ENCODE measurements around the gene POLDIP2. TPM values are rescaled to one million over a fixed set of nuclear protein-coding genes. Genes with fewer than 3 reads are reported as not detected.
"Not testable (repeated sequence)": the region's sequence is repeated elsewhere in the genome, so short reads cannot be mapped to it uniquely, and the experiment has no call there.

POLDIP2 gene
- total RNA-seq, 2 experiments from 2014 or later: 88.8 to 89.2 TPM

GRCh38 chr17:28341516-28341915 is 15.8 kb downstream of the POLDIP2 start:
- Histone ChIP-seq H3K9me3 (ENCODE audit: low read length) (no peaks in the 10 kb centered on the region), H3K4me2 (ENCODE audit: low read length) (no peak overlapping the region), H3K79me2 (ENCODE audit: insufficient read depth, low read depth, low read length) (peaks cover 4% of the 10 kb centered on the region; the same call in 1 of the 2 replicates), H3K27ac (ENCODE audit: low read depth, low read length, poor library complexity, severe bottlenecking) (no peak overlapping the region), H3K4me3 (ENCODE audit: low read depth, low read length, poor library complexity, severe bottlenecking) (no peak overlapping the region), H3K4me1 (ENCODE audit: insufficient read depth, low read length, poor library complexity, severe bottlenecking) (peaks cover 44% of the 10 kb centered on the region), H4K20me1 (ENCODE audit: insufficient read depth, low read length) (no peaks in the 10 kb centered on the region), H3K9me2 (ENCODE audit: insufficient read depth, low read length) (no peaks in the 10 kb centered on the region), H2AFZ (ENCODE audit: low read length) (no peak overlapping the region), H3K36me3 (ENCODE audit: insufficient read depth, low read length) (peaks cover 50% of the 10 kb centered on the region)
- POLR2A ChIA-PET: no interaction called here
- intact Hi-C loops (cut with micrococcal nuclease; ENCODE audit: unreplicated experiment): no loop called here
- CTCF ChIA-PET (ENCODE audit: unreplicated experiment): no interaction called here
- TF ChIP-seq EZH2phosphoT487 (IDR thresholded peaks at IDR 0.05; ENCODE audit: borderline replicate concordance, low read depth, low read length): no peak
- TF ChIP-seq, protein P1, sequence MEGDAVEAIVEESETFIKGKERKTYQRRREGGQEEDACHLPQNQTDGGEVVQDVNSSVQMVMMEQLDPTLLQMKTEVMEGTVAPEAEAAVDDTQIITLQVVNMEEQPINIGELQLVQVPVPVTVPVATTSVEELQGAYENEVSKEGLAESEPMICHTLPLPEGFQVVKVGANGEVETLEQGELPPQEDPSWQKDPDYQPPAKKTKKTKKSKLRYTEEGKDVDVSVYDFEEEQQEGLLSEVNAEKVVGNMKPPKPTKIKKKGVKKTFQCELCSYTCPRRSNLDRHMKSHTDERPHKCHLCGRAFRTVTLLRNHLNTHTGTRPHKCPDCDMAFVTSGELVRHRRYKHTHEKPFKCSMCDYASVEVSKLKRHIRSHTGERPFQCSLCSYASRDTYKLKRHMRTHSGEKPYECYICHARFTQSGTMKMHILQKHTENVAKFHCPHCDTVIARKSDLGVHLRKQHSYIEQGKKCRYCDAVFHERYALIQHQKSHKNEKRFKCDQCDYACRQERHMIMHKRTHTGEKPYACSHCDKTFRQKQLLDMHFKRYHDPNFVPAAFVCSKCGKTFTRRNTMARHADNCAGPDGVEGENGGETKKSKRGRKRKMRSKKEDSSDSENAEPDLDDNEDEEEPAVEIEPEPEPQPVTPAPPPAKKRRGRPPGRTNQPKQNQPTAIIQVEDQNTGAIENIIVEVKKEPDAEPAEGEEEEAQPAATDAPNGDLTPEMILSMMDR (conservative IDR thresholded peaks at IDR 0.05; ENCODE audit: low read length): no peak
- DNase-seq (ENCODE audit: low spot score): no peak
- BruUV-seq (replicated peaks): no TSS peak

GRCh38 chr17:28340374-28340773 is 17.0 kb downstream of the POLDIP2 start:
- CTCF ChIA-PET (ENCODE audit: unreplicated experiment): no interaction called here
- no peaks in the 10 kb centered on the region for H4K20me1 ChIP-seq (ENCODE audit: insufficient read depth, low read length)
- H3K27ac ChIP-seq (ENCODE audit: low read depth, low read length, poor library complexity, severe bottlenecking): no peak overlapping the region
- H2AFZ ChIP-seq (ENCODE audit: low read length): no peak overlapping the region
- no peak overlapping the region for H3K4me2 ChIP-seq (ENCODE audit: low read length)
- intact Hi-C loops (cut with micrococcal nuclease; ENCODE audit: unreplicated experiment): no loop called here
- DNase-seq (ENCODE audit: low spot score): no peak
- H3K36me3 ChIP-seq (ENCODE audit: insufficient read depth, low read length): peaks cover 39% of the 10 kb centered on the region
- no peaks in the 10 kb centered on the region for H3K9me3 ChIP-seq (ENCODE audit: low read length)
- POLR2A ChIA-PET: no interaction called here
- no peak for TF ChIP-seq EZH2phosphoT487 (IDR thresholded peaks at IDR 0.05; ENCODE audit: borderline replicate concordance, low read depth, low read length)
- TF ChIP-seq, protein P1 (conservative IDR thresholded peaks at IDR 0.05; ENCODE audit: low read length): no peak
- H3K79me2 ChIP-seq (ENCODE audit: insufficient read depth, low read depth, low read length): peaks cover 10% of the 10 kb centered on the region; the same call in 1 of the 2 replicates
- peaks cover 48% of the 10 kb centered on the region for H3K4me1 ChIP-seq (ENCODE audit: insufficient read depth, low read length, poor library complexity, severe bottlenecking)
- no peak overlapping the region for H3K4me3 ChIP-seq (ENCODE audit: low read depth, low read length, poor library complexity, severe bottlenecking)
- H3K9me2 ChIP-seq (ENCODE audit: insufficient read depth, low read length): no peaks in the 10 kb centered on the region
- no TSS peak for BruUV-seq (replicated peaks)

GRCh38 chr17:28339431-28339830 is 17.9 kb downstream of the POLDIP2 start:
- intact Hi-C loops (cut with micrococcal nuclease; ENCODE audit: unreplicated experiment): no loop called here
- Histone ChIP-seq H3K4me1 (ENCODE audit: insufficient read depth, low read length, poor library complexity, severe bottlenecking) (peaks cover 41% of the 10 kb centered on the region), H3K9me3 (ENCODE audit: low read length) (no peaks in the 10 kb centered on the region), H4K20me1 (ENCODE audit: insufficient read depth, low read length) (no peaks in the 10 kb centered on the region), H3K4me2 (ENCODE audit: low read length) (no peak overlapping the region), H3K4me3 (ENCODE audit: low read depth, low read length, poor library complexity, severe bottlenecking) (no peak overlapping the region), H3K27ac (ENCODE audit: low read depth, low read length, poor library complexity, severe bottlenecking) (no peak overlapping the region), H3K36me3 (ENCODE audit: insufficient read depth, low read length) (peaks cover 29% of the 10 kb centered on the region), H2AFZ (ENCODE audit: low read length) (no peak overlapping the region), H3K79me2 (ENCODE audit: insufficient read depth, low read depth, low read length) (peaks cover 10% of the 10 kb centered on the region; the same call in 1 of the 2 replicates), H3K9me2 (ENCODE audit: insufficient read depth, low read length) (no peaks in the 10 kb centered on the region)
- CTCF ChIA-PET (ENCODE audit: unreplicated experiment): no interaction called here
- no TSS peak for BruUV-seq (replicated peaks)
- TF ChIP-seq, protein P1 (conservative IDR thresholded peaks at IDR 0.05; ENCODE audit: low read length): no peak
- no peak for TF ChIP-seq EZH2phosphoT487 (IDR thresholded peaks at IDR 0.05; ENCODE audit: borderline replicate concordance, low read depth, low read length)
- POLR2A ChIA-PET: no interaction called here
- DNase-seq (ENCODE audit: low spot score): no peak

- H3K4me2 ChIP-seq (ENCODE audit: low read length); H3K9me3 ChIP-seq (ENCODE audit: low read length); CTCF ChIA-PET (ENCODE audit: unreplicated experiment); H3K79me2 ChIP-seq (ENCODE audit: insufficient read depth, low read depth, low read length); intact Hi-C loops (cut with micrococcal nuclease; ENCODE audit: unreplicated experiment); H3K4me3 ChIP-seq (ENCODE audit: low read depth, low read length, poor library complexity, severe bottlenecking); H3K27ac ChIP-seq (ENCODE audit: low read depth, low read length, poor library complexity, severe bottlenecking); H2AFZ ChIP-seq (ENCODE audit: low read length); DNase-seq (ENCODE audit: low spot score); BruUV-seq (replicated peaks); POLR2A ChIA-PET; H4K20me1 ChIP-seq (ENCODE audit: insufficient read depth, low read length); H3K9me2 ChIP-seq (ENCODE audit: insufficient read depth, low read length): not testable (repeated sequence)
- peaks cover 40% of the 10 kb centered on the region for H3K4me1 ChIP-seq (ENCODE audit: insufficient read depth, low read length, poor library complexity, severe bottlenecking)
- H3K36me3 ChIP-seq (ENCODE audit: insufficient read depth, low read length): peaks cover 23% of the 10 kb centered on the region
These were observed 18.5 kb downstream of the POLDIP2 start for GRCh38 chr17:28338769-28339212.

All from OCI-LY7 (cell line).